Effector CD4-positive, alpha-beta T cell (primary cell): ENCODE measurements around the gene JADE2.
A peak's percentile ranks its signal among the peaks of the same experiment; 100 is the strongest.
"Not testable (repeated sequence)": the region's sequence is repeated elsewhere in the genome, so short reads cannot be mapped to it uniquely, and the experiment has no call there.

ENCODE experiments used
- DNase-seq: peaks from one replicate; pipeline ENCODE4 v3.0.0-alpha.2; 2020

Gene JADE2

DNA sequence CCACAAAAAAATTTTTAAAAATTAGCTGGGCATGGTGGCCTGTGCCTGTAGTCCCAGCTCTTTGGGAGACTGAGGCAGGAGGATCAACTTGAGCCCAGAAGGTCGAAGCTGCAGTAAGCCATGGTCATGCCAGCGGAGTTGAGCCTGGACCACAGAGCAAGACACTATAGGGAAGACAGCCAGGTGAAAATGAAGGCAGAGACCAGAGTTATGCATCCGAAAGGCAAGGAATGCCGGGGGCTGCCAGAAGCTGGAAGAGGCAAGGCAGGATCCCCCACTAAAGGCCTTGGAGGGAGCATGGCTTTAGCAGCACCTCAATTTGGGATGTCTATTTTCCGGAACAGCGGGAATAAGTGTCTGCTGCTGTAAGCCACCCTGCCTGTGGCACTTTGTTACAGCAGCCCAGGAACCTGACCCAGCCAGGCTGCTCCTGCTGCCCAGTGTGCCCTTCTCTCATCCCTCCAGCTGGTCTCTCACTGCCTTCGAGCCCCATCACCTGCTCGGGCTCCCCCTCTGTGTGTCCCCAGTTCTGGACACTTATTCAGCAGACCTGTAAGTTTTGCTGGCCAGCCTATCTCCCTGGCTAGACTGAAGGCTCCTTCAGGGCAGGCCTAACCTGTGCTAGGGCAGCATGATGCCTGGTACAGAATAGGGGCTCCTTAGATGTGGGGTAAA lies 16.8 kb upstream of the JADE2 start:
- DNase-seq = no peak

DNA sequence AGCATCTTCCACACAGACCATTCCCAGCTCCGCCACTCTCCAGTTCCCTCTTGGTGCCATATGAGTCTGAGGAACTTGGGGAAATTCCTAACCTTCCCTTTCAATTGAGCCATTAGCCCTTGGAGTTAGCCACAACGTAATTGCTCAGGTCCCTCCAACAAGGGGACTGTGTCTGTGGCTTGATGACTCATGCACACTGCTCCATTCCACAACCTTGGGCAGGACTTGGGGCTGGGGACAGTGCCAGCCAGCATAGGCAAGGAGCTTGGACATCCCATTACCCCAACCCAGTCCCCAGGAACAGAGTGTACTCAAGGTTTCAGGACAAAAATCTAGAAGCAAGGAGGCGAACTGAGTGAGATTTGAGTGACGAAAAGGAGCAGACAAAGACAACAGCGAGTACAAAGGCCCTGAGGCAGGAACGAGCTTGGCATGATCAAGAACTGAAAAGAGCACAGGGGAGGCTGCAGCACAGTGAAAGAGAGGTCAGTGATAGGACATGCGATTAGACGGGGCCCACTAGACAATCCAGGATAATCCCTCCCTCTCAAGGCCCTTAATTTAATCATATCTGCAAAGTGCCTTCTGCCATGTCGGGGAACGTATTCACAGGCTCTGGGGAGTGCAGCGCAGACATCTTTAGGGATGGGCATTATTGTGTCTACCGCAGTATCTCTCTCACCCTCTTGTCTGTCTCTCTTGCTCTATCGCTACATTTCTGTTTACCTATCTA lies 16.0 kb upstream of the JADE2 start:
- no peak for DNase-seq

DNA sequence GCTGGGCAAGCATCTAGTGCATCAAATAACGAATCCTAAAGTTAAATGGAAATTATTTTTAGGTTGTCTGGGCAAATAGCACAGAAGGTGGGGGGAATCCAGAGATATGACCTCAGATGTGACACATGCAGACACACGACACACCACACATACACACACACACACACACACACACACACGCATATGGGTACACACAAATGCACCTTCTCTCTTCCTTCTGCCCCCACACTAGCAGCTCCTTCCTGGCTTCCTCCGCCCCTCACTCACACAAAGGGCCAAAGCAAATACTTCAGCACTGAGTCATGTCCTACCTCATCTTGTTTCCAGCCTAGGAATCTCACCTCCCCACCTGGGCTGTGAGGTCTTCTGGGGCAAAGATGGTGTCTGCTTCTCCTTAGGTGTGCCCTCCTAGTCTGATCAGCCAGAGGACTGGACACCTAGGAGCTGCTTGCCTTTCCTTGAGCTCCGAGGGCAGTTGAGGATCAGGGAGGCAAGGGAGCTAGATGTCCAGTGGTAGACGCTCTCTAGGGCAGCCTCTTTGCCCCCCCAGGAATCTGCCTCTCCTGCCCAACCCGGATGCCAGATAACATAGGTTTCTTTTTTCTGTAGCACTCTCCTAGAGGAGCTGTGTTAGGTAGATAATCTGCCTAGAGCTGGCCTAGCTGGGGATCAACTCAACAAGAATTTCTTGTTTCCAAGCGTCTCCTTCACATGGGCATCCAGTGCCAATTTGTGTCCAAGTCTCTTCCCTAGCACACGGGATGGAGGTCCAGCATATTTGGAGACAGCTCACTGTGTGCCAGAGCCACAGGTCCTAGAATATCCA lies 14.3 kb upstream of the JADE2 start:
- no peak for DNase-seq

DNA sequence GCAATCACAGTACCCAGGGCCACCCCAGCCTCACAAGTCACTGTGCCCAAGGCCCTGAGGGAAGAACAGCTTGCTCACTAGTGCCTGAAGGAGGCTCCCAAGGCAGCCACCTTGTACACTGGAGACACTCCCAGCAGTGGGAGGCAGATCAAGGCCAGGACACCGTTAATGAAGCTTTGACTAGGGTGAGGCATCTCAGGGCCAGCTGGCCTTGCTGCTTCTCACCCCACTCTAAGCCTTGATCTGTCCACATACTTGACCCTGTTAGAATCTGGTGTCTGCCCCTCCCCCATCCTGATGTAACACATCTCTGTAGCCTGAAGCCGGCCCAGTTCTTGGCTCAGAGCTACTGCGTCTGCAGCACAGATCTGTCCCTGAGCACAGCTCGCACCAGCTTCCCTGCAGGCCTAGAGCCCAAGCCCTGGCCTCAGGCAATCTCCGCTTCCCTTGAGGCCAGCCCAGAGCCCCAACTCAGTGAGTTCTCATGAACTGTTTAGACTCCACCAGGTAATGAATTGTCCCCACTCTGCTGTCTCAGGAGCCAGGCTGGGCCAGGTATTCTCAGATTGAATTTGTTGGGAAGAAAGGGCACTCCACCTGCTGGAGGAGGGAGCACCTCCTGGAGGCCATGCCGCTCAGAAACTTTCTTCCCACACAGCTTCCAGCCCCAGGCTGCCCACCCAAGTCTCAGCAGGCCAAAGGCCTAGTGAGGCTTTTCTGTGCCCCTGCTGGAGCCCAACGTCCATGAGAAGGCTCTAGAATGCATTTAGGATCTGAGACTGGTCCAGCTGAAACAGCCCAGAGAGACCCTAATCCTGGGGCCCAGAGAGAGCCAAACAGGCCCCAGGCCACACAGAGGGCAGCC lies 13.4 kb upstream of the JADE2 start:
- DNase-seq = no peak

DNA sequence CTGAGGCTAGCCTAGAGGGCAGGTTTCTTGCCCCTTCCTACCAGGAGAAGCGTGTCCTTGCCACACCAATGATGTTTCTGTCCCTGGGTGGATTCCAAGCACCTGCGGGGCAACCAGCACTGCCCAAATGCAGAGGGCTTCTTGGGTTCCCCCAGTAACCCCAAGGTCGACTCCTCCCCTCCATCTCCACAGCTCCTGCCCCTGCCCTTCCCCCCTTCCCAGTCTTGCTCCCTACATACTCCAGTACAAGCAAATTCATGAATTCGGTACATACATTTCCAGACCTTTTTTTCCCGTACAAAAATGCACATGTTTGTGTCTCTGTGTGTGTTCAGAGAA lies 12.8 kb upstream of the JADE2 start:
- DNase-seq = no peak

DNA sequence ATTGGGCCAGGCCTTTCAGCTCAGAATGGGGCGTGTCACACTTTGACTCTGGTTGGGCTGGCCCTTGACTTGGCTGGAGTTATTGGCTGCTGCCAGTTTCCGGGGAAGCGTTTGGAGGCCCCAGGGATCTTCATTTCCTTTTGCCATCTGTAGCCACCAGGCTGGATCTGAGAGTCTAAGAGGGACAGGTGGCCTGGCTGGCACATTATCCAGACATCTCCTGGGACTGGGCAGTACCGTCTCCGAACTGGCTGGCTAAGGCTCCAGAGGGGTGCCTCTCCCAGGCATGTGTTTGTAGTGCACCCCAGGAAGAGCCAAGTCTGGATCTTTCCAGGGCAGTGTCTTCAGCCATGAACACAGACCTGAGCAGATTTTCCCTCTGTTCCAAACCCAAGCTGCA lies 9.7 kb upstream of the JADE2 start:
- DNase-seq = no peak

DNA sequence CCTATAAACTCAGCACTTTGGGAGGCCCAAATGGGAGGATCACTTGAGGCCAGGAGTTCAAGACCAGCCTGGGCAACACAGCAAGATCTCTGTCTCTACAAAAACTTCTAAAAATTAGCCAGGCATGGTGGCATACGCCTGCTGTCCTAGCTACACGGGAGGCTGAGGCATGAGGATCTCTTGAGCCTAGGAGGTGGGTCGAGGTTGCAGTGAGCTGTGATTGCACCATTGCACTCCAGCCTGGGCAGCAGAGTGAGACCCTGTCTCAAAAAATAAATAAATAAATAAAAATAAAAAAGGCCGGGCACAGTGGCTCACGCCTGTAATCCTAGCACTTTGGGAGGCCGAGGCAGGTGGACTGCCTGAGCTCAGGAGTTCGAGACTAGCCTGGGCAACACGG lies 8.5 kb upstream of the JADE2 start:
- DNase-seq = not testable (repeated sequence)

DNA sequence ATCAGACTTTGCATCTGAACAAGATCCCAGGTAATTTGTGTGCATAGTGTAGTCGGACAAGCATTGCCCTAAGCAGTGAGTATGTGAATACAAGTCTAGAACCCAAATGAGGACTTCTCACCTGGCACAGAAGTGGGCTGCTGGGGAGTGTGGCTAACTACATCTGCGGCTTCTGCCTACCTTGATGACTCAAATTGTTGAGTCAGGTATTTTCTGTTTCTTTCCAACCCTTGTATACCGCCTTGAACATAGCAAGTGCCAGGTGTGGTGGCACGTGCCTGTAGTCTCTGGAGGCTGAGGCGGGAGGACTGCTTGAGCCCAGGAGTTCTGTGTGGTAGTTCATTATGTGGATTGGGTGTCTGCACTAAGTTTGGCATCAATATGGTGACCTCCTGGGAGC lies 7.9 kb upstream of the JADE2 start:
- DNase-seq = no peak

DNA sequence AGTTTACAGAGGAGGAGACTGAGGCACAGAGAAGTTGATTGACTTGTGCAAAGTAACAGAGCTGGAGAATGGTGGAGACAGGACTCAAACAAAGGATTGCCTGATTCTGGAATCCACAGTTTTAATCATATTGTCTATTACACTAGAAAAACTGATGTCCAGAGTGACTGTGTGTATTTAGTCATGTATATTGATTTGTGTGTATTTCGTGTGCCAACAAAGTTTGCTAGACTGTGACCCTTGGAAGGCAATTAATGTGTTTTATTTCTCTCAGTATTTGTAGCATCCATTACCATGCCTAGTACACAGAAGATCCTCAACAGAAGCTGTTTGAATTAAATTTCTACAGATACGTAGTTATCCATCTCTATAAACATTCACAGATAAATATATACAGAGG lies 5.5 kb upstream of the JADE2 start:
- DNase-seq = no peak

DNA sequence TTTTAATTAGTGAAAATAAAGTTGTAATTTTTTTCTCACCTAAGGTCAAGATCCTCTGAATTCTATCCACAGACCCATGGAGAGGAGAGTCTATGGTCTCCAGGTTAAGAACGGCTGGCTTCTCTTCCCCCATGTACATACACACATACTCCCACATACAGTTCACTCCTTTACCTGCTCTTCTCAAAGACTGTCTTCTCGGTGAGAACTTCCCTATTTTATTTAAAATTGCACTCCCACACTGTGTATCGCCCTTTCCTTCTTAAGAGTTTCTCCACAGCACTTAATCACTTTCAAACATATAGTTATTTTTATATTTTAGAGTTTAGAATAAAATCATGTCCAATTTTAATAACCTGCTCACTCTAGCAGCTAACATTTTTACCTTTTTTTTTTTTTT lies 3.6 kb upstream of the JADE2 start:
- no peak for DNase-seq

DNA sequence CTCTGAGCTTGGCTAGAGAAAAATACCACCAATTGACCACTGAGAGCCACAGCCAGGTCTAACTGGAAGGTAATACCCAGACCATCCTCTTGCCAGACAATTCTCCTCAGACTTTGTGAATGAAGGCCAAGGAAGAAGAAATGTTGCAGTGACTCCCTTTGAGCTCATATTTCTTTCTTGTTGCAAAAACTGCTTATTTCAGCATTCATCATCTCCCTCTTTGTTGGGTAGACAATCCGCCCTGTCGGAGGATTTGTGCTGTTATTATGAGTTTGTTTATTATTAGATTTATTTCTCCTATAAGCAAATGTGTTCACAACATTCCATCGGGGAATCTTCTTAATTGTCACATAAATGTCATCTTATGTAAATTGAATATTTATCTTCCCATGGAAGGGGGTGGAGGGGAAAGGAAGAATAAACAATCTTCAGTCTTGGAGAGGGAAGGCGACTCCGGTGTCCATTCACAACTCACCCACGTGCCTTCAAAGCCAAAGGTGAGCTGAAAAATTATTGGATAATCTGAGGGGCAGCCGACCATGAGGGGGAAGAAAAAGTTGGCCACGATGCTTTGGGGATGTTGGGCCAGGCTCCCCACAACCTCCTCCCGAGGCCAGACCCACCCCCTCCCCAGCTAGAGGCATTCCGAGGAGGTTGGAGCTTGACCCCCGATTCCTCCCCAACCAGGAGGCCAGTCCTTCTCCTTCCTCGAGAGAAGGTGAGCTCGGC lies 1.8 kb upstream of the JADE2 start:
- DNase-seq = no peak

DNA sequence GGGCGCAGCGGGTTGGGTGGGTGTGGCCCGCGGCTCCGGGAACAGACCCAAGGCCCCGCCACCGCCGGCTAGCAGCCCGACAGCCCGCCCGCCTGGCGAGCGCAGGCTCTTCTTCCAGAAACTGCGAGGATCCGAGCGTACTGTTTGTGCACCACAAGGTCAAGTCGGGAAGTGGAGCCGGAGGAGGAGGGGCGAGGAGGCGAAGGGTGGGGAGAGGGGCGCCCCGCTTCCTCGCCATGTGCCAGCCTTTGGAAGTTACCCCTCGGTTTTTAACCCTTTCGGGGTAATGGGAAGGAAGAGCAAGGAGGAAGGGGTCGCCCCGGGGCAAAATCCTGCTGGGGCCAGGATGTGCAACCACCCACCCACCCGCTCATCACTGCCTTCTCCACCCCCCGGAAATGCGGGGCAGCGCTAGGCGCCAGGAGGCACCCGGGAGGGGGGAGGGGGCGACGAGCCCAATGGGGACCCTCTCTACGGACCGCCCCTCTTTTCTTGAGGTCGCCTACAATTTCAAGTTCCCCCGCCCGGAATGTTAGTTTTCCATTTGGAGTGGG lies 1.1 kb upstream of the JADE2 start:
- DNase-seq = peak; percentile 54

DNA sequence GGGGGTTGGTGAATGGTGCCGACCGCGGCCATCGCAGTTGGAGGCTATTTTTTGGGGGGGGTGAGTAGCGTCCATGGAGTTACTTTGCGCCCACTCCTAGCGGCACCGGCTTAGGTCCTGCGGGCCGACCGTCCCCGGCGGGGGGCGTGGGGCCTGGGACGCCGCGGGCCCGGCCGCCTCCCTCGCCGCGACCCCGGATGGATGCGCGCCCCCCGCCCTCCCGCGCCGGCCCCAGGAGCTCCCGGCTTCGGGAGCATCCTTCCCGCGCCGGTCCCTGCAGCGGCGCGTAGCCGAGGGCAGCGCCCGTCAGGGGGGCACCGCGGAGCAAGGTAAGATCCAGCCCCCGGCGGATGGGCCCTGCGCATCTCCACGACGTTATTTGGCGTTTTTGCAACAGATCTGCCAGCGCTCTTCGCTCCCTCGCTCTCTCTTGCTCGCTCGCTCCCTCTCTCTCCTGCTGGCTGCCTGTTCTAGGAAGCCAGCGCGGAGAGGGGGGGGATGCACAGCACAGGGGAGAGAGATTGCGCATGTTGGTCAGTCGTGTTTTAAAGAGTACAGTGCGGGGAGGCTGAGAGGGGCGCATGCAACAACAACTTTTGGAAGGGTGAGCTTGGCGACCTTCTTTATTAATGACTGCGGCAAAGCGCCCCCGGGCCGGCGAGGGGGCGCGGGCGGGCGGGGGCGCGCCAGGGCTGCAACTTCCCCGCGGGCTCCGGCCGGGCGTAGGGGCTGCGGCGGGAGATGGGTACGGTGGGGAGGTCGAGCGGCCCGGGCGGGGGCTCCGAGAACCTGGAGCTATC lies 413 bp downstream of the JADE2 start:
- peak; percentile 56 for DNase-seq

DNA sequence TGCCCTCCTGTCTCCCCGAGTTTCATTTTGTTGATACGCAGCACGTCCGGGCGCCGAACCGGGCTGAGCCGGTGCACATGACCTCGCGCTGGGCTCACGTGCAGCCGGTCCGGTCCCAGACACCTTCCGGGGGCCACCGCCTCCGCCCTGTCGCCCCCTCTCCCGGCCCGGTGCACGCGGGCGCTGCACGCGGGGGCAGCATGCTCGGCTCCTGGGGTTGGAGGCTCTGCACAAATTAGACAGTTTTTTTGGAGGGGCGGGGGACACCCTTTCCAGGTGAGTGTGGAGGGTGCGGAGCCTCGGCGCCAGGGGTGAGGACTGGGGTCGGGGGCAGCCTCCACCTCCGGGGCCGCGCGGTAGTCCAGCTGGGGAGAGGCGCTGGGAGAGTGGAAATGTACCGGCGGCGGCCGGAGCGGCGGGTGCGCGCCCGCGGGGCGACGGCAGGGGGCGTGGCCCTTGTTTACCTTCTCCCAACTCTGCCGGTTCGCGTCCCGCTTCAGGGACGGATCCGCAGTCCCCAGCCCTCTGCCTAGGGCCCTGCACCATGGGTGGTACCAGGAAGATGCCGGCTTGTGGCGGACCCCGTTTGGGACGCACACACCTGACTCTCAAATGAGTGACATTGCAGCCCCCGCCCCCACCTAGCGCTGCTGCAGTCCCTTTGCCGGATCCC lies 1.1 kb downstream of the JADE2 start:
- DNase-seq = peak; percentile 39

DNA sequence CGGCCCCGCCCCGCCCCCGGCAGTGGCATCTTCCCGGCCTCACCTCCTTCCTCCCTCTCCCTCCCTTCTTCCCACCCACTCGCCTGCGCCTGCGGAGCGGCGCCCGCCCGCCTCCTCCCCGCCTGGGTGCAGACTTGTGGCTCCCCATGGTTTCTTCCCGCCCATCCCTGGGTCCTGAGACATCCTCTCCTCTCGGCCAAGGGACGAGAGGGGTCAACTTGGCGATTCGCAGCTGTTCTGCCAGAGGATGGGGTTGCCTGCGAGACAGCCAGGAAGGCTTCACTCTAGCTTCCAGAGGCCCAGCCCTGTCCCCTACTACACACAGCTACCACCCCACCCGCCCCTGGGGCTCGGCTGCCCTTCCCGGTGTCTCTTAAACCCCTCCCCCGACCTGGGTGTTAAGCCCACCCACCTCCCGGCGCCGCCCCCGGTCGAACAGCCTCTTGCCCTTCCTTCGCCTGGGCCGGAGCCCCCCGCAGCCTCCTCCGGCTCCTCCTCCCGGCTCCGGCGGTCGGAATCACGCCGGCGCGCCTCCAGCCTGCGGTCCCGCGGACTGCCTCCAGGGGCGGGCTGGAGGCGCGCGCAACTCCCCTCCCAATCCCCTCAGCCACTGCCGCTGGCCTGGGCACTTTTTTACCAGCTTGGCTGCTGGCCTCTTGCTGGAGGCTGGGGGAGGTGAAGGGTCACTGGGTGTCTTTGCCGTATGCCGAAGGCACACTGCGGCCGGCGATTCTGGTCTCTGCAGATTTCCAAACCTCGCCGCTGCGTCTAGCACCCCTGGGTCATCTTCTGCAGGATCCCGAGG lies 1.9 kb downstream of the JADE2 start:
- DNase-seq = peak; percentile 55

DNA sequence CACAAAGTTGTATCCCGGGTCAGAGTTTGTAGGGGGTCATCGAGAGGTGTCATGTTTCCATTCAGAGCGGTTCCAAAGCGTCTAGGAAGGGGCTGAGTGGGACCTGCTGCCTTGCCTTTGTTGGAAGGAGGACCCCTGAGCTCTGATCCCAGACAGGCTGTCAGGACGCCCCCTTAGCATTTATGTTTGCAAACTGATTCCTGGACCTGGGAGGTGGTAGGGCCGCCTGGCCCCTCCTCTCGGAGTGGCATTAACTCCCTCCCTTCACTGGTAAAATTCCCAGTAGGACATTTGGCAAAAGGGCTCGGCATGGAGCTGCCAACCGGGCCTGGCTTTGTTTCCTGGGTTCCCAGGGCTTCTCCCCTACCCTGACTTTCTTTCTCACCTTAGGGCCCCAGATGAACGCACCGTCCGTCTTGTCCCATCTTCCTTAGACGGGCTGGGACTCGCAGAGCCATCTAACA lies 2.5 kb downstream of the JADE2 start:
- DNase-seq = no peak

DNA sequence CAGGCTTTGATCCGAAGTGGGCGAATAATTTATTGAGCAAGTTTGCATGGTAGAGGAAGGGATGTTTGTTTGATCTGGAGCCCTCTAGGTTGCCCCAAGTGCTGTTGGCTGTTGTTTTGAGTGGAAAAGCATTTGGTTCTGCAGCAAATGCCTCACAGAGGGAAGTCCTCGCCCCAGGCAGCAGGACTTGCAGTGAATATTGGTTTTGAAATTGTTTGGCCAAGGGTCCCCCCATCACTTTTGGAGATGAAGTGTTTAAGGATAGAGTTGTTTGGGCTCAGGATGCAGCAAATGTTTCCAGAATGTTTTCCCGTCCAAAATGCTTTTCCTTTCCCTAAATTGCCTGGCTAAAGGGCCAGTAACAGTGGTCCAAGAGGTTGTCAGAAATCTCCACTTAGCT lies 3.1 kb downstream of the JADE2 start:
- DNase-seq = no peak

DNA sequence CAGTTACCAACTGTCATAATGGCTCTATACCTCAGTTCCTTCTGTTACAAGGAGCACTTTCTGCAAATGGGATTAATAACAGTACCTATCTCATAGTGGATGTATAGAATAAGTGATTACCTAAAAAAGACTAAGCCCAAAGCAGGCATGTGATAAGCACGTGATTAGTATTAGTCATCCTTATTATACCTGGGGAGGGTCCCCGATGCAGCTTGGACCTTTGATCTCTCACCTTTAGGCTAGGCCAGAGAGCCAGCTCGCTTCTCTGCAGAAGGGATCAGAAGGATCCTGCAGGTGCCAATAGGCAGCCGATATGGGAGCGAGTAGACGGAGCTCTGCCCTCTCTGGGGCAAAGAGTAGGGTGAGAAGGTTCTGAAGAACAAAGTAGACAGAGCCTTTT lies 4.0 kb downstream of the JADE2 start:
- DNase-seq = no peak

DNA sequence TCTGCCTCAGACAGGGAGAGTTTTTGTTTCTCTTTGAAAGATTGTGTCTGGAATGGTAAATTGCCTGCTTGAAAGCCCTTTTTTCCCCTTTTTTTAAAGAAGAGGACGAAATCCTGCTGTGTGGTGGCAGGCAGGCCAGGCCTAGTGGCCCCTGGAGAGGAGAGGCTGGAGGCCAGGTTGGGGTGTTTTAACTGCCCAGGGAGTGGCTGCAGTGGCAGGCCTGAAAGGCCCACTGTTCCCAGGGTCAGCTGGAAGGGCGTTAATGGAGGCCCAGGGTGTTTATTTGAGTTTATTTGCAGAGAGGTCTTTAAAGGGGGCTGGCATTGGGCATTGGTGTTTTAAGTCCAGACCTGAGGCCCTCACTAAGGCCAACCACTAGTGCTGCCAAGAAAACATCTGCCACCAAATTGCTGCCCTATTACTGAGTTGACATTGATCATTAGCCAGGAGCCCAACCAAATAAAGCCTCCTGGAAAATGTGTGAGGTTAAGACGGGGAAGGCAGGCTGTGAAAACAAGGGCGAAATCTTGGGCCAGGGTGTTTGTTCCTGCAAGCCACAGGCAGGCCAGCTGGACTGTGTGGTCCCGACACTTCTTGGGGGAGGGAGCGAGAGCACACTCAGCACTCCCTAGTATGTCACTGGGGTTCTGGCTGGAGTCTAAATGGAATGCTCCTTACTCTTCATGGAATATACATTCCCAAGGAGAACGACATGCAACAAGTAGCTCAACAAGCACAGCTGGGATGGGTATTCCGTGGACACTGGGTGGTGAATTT lies 5.0 kb downstream of the JADE2 start:
- no peak for DNase-seq
